HG02642 (cell line): ENCODE results near the gene IL5RA.

Experiments used
- ATAC-seq: cut with Tn5 transposase; IDR thresholded peaks from one replicate; pipeline ENCODE4 v1.9.1; 2021; ENCODE audit warnings: mild to moderate bottlenecking; ENCODE audit not compliant: unreplicated experiment, poor library complexity

Gene IL5RA

DNA sequence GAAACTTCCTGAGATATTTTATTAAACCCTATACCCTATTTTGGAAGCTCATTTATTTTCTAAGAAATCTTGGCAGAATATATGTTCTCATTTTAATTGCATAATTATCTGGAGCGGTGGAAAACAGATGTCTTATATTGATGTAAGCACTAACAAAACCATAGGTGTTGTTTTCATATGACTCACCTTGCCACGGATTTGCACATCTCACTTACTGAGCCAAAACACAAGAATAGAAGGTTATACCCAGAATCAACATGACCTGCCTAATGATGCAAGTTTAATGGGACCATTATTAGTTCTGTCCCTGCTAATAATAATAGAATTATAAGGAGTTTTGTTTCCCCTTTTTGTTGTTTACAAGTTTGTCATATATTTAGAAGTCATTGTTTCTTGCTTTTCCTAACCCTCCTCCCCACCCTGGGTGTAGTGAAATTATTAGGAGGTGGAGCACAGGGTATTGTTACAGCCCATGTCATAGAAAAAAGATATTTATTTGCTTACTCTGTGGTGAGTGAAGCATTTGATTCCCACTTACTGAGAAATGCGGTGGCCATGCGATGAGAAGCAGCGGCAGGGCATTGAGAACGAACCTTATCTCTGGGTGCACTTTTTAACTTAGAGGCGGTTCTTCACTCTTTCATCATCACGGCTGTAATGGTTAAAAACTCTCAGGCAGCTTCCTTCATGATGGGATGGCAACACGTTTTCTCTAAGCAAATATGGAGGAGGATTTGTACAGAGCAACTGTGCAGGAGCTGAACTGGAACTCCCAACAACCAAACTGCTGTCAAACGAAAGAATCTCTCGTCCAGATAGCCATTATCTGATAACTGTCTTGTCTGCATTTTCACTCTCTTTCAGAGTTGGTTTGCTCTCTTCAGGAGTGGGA, 521 bp downstream of the IL5RA start:
- peak; percentile 65 for ATAC-seq

DNA sequence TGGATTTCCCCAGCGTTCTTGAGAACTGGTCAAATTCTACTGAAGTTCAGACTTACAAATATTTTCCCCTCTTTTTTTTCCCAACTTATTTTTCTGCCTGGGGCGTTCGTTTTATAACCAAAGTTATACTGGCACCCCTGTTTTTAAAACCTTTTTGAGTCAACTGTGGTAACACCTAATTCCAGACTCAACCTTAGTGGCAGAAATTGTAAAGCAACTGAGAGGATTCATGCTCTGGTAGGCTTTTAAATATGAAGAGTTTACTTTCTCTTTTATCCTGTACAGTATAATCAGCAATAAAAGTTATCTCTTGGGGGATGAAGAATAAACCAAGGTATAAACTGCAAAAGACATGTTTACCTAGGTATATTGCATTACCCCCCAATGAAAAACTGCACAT, 2.3 kb downstream of the IL5RA start:
- ATAC-seq: no peak

DNA sequence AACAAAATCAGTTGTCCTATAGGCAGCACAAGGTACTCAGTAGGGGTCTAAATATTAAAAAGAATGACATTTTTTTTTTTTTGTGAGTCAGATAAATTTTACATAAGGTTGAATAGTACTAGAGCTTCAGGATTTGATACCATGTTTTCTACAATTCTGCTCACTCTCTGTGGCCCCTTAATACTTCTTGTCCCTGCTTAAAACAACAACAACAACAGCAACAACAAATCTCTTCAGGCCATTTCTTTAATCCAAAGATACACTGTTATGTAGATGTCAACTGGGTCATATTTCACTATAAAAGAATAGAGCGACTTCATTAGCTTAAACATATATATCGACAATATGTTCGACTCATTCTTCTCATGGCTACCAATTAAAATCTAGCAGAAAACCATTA, 3.0 kb downstream of the IL5RA start:
- no peak for ATAC-seq

DNA sequence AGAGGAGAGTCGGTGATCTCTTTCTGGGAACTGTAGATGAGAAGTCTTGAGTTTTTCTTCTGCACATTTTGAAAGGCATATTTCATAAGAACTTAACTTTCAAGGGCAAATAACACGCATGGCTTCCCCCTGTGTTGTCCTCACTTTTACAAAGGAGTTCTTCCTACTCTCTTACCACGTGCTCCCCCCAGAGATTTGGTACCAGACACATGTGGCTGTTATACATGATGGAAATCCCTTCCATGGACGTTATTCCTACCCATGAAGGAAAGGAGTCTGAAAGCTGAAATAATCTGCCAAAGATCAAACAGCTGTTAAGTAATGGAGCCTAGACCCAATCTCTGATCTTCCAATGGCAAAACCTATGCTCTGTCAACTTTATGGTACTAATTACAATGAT, 4.4 kb downstream of the IL5RA start:
- no peak for ATAC-seq

DNA sequence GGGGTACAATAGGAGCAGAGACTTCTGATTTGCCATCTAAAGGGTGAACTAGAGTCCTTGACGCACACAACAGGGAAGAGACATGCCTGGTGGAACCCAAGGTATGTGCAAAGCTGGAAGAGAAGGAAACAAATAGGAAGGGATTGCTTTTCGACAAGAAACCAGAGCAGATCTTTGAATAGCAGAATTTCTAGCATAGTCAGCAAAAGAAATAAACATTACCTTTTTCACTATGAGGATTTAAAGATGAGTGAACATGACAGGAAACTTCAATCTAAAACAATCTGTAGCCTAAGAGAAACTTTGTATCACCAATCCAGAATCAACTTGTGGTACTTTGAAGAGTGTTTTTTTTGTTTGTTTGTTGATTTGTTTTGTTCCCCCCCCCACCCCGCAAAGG, 4.9 kb downstream of the IL5RA start:
- no peak for ATAC-seq

DNA sequence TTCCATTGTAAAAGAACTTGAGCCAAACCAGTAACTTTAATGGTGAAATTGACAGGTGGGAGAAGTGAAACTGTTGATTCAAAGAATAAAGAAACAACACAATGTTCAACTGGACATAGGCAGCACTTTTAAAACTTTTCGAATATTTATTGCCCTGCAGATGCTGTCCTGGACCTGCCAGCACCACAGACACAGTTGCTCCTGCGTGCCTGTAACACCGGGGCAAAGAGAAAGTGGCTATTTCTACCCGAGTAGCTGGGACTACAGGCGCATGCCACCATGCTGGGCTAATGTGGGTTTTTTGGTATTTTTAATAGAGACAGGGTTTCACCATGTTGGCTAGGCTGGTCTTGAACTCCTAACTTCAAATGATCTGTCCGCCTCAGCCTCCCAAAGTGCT, 7.4 kb downstream of the IL5RA start:
- no peak for ATAC-seq

DNA sequence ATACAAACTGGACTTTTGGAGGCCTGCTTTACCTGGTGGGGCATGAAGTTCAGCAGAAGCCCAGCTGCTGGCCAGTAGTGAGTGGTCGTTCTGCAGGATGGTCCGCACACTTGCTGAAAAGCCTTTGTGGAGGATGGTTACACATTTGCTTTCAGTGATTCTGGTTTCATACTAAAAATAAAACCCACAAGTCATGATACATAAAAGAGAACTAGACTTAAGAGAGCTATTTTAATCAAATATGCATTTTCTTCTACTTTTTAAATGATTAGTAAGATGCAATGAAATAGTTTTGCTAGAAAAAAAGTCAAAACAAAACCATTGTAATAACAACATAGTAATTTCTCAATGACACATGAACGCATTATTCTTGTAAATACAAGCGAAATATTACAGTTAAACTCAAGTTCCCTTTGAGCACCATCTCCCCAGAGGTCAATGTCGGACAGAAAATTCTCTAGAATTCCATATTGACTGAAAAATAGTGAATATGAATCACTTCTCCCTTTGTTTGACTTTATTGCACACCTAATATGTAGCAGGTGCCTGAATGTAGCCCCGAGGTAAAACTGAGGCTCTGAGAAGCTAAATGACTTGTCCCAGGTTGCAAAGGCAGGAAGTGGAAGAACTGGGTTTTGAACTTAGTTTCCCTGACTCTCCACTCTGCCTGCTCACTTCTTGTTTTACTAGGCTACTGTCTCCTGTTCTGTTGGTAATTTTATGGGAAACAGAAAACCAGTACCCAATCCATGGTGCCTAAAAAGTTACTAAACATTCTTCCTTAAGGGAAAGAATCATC, 8.3 kb downstream of the IL5RA start:
- ATAC-seq: peak; percentile 63

DNA sequence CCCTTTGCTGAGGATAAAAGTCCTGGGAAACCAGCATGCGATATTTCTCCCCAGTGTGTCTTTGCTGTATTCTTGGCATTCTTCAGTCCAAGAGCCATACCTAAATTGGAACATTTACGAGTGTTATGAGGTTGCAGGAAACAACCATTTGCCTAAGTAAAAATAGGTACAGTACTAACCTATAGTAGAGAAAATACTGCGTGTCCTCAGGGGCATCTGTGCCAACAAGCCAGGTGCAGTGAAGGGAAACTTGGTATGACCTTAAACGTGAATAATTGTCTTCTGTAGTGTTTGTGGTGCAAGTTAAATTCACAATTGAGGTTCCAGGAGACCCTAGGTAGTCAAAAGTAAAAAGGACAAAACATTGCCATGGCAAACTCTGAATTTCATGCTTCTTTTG, 12.2 kb downstream of the IL5RA start:
- ATAC-seq: no peak

DNA sequence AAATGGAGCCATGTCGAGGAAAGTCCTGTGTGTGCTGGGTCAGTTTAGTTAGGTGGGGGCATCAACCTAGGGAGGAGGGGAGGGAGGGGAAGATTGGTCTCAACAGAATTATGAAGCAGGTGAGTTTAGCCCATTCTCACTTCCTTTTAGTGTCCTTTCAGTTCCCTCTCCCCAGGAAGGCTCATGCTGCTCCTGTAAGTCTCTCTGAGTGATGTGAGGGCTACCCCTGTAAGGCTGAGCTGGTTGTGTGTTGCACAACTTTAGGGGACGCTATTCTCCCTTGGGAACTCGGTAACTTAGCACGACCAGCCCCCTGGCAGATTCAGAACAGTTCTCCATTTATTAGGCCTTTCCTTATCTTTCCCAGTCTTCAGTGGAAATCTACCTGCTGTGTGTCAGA, 21.2 kb downstream of the IL5RA start:
- ATAC-seq: peak; percentile 99

DNA sequence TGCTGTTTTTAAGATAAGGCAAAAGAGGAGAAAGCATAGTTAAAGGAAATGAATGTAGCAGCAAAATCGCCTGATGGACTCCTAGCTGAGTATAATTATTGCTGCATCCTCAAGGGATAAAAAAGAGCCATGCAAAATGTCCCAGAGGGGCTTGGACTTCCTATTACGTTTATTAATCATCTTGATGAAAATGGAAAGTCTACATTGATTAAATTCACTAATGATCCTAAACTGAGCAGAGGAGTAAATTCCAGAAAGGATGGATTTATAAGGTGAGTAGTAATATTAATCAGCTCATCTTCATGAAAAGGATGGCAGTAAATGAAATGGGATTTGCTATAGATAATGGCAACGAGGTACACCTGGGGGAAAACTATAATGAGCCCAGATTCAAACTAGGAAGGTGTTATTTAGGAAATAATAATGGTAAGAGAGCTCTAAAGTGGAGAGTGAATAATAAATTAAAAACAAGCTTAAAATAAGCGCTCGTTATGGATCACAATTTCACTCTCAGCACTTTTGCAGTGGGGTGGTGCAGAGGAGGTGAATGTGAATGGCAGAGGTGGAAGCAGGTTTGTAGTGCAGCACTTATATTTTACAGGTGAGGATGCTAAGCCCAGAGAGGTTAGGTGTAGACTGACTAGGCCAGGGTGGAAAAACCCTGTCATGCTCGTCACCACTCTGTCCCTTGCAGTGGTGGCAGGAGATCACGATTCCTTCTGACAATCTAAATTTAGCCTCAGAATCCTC, 22.3 kb downstream of the IL5RA start:
- no peak for ATAC-seq

DNA sequence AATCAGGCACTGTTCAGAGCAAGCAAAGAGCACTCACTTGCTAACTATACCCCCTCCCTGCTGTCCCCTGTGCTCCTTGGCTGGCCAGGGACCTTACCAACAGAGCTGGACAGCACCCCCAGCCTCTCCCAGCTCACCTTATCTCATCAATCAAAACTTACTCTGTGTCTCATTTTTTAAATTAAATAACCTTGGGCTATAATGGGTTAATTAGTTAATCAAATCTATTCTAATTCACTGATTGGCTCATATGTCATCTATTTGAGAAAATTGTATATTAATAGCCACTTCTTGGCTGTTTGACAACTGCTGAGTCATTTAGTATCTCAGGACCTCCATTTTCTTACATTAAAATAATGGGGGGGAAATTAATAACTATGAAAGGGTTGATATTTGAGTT, 22.9 kb downstream of the IL5RA start:
- no peak for ATAC-seq

DNA sequence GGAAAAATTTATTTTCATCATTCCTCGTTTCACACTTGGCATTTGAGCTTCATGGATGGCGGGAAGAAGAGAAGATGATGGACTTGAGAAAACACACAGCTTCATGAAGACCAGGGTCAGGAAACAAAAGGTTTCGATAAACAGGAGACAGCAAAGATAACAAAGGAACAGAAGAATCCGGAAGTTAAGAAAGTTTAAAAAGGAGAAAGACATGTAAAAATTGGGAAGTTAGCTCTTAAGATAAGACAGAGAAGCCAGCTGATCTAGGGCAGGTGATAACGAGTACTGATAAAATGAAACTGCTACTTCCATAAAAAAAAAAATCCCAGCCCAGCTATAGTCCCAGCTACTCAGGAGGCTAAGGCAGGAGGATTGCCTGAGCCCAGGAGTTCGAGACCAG, 23.9 kb downstream of the IL5RA start:
- no peak for ATAC-seq

DNA sequence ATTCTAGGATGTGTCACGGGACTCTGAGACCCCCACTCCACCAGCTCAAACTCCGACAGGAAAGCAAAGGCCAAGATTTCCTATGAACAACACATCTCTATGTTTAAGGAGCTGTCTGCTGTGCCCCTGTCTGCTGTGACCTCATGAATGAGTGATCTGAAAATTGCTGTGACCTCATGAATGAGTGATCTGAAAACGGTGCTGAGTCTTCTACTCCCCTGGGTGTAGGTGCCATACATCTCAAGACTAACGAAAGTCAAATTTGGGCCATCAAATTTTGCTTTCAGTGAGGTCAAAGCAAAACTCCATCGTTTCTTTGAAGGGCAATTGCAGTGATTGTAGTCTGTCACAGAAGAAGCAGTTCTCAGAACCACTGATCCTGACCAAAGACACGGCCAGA, 24.4 kb downstream of the IL5RA start:
- ATAC-seq: no peak

DNA sequence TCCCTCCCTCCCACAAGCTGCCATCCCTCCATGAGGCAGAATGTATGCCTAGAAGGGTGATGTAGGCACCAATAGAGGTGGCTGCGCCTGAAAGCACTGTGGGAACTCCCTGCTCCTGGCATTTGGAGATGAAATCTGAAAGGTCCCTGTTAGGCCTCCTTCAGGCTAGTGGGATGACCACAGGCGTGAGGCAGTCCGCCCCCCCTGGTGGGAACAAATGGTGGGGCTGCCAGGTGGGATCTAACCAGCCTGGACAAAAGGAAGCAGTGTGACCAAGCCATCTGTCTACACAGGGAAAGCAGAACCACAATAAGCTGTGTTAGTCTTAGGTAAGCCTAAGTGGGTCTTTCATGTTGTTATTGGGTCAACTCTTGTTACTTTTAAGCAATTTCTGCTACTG, 25.3 kb downstream of the IL5RA start:
- ATAC-seq: no peak

DNA sequence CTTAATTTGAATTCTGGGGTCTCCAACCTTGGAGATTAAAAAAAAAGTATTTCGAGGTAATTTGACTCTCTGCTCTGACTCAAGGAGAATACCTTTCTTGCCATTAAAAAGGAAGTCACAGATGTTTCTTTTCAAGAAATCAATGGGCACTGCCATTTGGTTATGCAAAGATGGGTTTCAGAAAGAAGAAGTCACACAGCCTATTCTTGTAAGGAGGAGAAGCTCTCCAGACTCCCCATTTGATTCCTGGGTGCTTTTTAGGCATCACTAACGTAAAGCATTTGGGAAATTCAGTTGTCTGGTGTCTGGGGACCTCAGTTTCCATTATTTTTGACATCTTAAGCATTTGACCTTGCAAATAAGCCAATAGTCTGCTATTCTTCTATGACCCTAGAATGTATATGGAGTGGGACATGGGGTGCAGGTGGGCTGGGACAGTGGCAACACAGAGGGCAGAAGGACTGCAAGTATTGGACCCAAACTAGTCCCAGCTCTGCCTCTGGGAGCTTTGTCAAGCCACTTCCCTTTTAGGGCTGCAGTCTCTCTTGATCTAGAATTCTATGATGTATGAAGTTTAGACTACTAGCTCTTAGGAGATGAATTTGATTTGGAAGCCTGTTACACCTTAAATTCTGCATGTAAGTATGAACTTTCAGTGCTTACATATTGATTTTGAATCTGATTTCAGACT, 27.8 kb downstream of the IL5RA start:
- peak; percentile 89 for ATAC-seq

DNA sequence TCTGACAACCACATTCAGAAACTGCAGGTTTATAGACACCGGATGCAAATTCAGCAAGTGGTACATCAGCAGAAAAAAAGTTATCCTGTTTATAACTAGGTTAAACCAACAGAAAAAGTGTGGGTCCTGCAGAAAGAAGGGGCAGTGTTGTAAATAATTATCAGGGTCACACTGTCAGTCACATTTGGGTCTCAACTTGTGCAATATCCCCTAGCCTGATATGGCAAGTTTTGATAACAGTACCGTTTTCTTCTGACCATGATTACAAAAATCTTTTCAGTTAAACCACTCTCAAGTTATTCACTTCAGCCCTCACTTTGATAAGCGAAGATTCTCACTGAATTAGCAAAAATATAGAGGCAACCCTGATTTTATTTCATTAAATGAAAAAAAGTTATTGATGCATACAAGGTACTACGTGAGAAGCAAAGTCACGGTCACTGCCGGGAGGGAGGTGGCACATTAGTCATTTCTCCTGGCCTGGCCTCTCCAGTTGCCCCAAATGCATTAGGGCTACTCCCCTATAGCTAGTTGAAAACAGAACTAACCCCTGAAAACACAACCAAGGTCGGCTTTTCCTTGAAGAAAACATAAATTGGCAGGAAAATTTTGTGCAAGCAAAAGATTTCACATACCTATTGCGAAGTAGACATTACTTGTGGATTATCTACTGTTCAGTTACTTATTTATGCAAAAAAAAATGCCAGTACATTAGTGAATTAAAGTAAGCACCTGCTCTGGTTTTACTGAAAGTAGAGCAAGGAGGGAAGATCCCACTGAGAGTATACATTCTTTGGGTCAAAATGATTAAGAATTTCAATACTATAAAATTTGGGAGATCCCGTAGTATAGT, 28.6 kb downstream of the IL5RA start:
- ATAC-seq: peak; percentile 49

DNA sequence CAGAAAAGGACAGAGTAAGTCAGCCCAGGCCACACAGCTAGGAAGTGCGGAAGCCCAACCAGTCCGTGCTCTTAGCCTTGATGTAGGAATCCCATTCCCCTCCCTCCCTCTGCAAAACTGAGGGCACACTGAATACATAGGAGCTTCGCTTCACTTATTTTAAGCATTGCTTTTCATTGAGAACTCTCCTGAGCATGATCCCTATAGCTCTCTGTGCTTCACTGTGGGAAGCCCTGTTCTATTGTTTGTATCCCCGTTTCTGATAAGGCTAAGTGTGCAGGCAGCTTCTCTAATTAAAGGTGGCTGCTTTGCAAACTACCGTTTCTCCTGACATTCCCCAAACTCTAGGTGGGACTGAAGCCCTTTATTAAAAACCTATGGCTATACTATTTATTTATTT, 29.9 kb downstream of the IL5RA start:
- no peak for ATAC-seq

DNA sequence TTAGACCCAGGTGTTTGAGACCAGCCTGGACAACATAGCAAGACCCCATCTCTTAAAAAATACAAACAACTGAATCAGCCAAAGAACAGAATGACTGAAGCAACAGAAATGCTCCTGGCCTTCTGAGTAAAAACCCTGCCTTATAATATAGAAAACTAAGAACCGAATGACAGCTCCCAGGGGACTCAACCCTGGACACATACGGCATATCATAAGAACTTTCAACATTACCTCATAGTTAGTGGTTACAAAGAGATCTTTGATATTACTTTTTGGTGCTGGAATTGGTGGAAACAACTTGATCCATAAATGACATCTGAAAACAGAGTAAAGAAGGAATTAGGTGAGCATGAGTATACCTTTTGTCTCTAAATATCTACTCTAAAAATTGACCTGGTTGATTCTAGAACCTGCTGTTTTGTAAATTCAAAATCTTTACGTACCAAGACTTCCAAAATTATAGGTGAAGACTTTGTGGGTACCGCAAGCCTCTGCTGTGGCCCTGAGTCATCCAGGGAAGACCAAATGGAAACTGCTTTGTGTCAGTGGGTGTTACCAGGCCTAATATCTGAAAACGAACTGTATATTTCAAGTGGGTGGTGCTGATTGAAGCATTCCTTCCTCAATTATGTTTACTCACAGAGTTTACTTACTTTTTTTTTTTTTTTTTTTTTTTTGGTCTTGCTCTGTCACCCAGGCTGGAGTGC, 35.5 kb downstream of the IL5RA start:
- ATAC-seq: peak; percentile 70

DNA sequence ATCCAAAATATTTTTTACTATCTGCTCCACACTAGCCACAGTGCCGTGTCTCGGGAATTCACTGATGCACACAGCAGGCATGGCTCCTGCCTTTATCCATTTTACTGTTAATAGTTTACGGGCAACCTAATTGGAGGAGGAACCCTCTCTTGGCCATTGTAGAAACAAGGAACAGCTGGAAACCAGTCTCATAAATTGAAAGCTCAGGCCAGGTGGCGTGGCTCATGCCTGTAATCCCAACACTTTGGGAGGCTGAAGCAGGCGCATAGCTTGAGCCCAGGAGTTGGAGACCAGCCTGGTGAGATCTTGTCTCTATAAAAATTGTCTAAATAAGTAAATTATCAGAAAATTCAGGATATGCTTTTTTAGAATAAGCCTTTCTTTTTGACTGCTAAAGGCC, 39.0 kb downstream of the IL5RA start:
- no peak for ATAC-seq
